ENCODE results near the gene ENDOD1. TPM values are rescaled to one million over a fixed set of nuclear protein-coding genes. Genes with fewer than 3 reads are reported as not detected.
A peak's percentile ranks its signal among the peaks of the same experiment; 100 is the strongest.

Gene ENDOD1
- total RNA-seq, 1 experiment from 2014 or later: 32.1 TPM

- intact Hi-C loops (cut with micrococcal nuclease): no loop called here
- no peak overlapping the region for H3K9ac ChIP-seq (ENCODE audit: low read length)
- no peaks in the 10 kb centered on the region for H3F3A ChIP-seq (ENCODE audit: low read length, unreplicated experiment)
- POLR2A ChIA-PET (ENCODE audit: unreplicated experiment): no interaction called here
- no peak for TF ChIP-seq CTCF (conservative IDR thresholded peaks at IDR 0.05; ENCODE audit: low read depth, low read length)
- no peak for TF ChIP-seq EZH2phosphoT487 (IDR thresholded peaks at IDR 0.05; ENCODE audit: borderline replicate concordance, low read length)
- no peak for TF ChIP-seq EZH2 (IDR thresholded peaks at IDR 0.05; ENCODE audit: low read length, unreplicated experiment)
- CTCF ChIA-PET: no interaction called here
- H3K9me2 ChIP-seq (replicated peaks; ENCODE audit: low read length): no peaks in the 10 kb centered on the region
- DNase-seq (no peak), ATAC-seq (no peak)
- H3K27ac ChIP-seq (ENCODE audit: low read length): no peak overlapping the region
- H2AFZ ChIP-seq (ENCODE audit: low read length): no peak overlapping the region
- no peaks in the 10 kb centered on the region for H3K79me2 ChIP-seq (ENCODE audit: low read length)
- no peak overlapping the region for H3K4me3 ChIP-seq (ENCODE audit: low read length)
- 0 out of 2 replicates have a peak, but pooled peaks cover 3% of the 10 kb centered on the region for H3K27me3 ChIP-seq (ENCODE audit: low read length)
- no peak overlapping the region for H3K4me2 ChIP-seq (ENCODE audit: low read length)
- no peaks in the 10 kb centered on the region for H3K4me1 ChIP-seq (ENCODE audit: insufficient read depth, low read length)
- no peaks in the 10 kb centered on the region for H3K36me3 ChIP-seq (ENCODE audit: low read depth, low read length)
- BruUV-seq (replicated peaks): no TSS peak
- H3K9me3 ChIP-seq (ENCODE audit: low read length): no peaks in the 10 kb centered on the region
- H4K20me1 ChIP-seq (ENCODE audit: low read length): no peaks in the 10 kb centered on the region
Measured at GRCh38 chr11:95163106-95163505, 73.5 kb downstream of the ENDOD1 start.

- Histone ChIP-seq H3K4me3 (ENCODE audit: low read length) (no peak overlapping the region), H4K20me1 (ENCODE audit: low read length) (no peaks in the 10 kb centered on the region), H2AFZ (ENCODE audit: low read length) (no peak overlapping the region), H3K4me1 (ENCODE audit: insufficient read depth, low read length) (no peaks in the 10 kb centered on the region), H3K9me3 (ENCODE audit: low read length) (no peaks in the 10 kb centered on the region), H3K4me2 (ENCODE audit: low read length) (no peak overlapping the region), H3F3A (ENCODE audit: low read length, unreplicated experiment) (no peaks in the 10 kb centered on the region), H3K79me2 (ENCODE audit: low read length) (no peaks in the 10 kb centered on the region), H3K27me3 (ENCODE audit: low read length) (peaks cover 20% of the 10 kb centered on the region), H3K27ac (ENCODE audit: low read length) (no peak overlapping the region), H3K9me2 (replicated peaks; ENCODE audit: low read length) (no peaks in the 10 kb centered on the region), H3K36me3 (ENCODE audit: low read depth, low read length) (no peaks in the 10 kb centered on the region), H3K9ac (ENCODE audit: low read length) (no peak overlapping the region)
- no TSS peak for BruUV-seq (replicated peaks)
- no peak for DNase-seq
- ATAC-seq: peak; percentile 93
- no peak for TF ChIP-seq EZH2 (IDR thresholded peaks at IDR 0.05; ENCODE audit: low read length, unreplicated experiment)
- TF ChIP-seq EZH2phosphoT487 (IDR thresholded peaks at IDR 0.05; ENCODE audit: borderline replicate concordance, low read length): no peak
- TF ChIP-seq CTCF (conservative IDR thresholded peaks at IDR 0.05; ENCODE audit: low read depth, low read length): no peak
- ChIA-PET CTCF (no interaction called here), POLR2A (ENCODE audit: unreplicated experiment) (interaction anchor here (0.6 kb wide), 1 partner anchor 57 kb away, joined by 3 read pairs; no protein-coding TSS in a partner anchor)
- intact Hi-C loops (cut with micrococcal nuclease): loop anchor here (2.0 kb wide), 1 partner anchor 65 kb away; the partner anchor contains the start of gene SESN3
Measured at GRCh38 chr11:95165638-95166037, 76.0 kb downstream of the ENDOD1 start.

- DNase-seq (no peak), ATAC-seq (no peak)
- Histone ChIP-seq H4K20me1 (ENCODE audit: low read length) (no peaks in the 10 kb centered on the region), H3K9me3 (ENCODE audit: low read length) (no peaks in the 10 kb centered on the region), H3K4me3 (ENCODE audit: low read length) (no peak overlapping the region), H3K27me3 (ENCODE audit: low read length) (peaks cover 31% of the 10 kb centered on the region), H3K9me2 (replicated peaks; ENCODE audit: low read length) (no peaks in the 10 kb centered on the region), H3K4me2 (ENCODE audit: low read length) (no peak overlapping the region), H3F3A (ENCODE audit: low read length, unreplicated experiment) (no peaks in the 10 kb centered on the region), H3K27ac (ENCODE audit: low read length) (no peak overlapping the region), H3K79me2 (ENCODE audit: low read length) (no peaks in the 10 kb centered on the region), H3K4me1 (ENCODE audit: insufficient read depth, low read length) (no peaks in the 10 kb centered on the region), H2AFZ (ENCODE audit: low read length) (no peak overlapping the region), H3K36me3 (ENCODE audit: low read depth, low read length) (no peaks in the 10 kb centered on the region), H3K9ac (ENCODE audit: low read length) (no peak overlapping the region)
- intact Hi-C loops (cut with micrococcal nuclease): no loop called here
- CTCF ChIA-PET: no interaction called here
- POLR2A ChIA-PET (ENCODE audit: unreplicated experiment): no interaction called here
- no TSS peak for BruUV-seq (replicated peaks)
- no peak for TF ChIP-seq EZH2 (IDR thresholded peaks at IDR 0.05; ENCODE audit: low read length, unreplicated experiment)
- no peak for TF ChIP-seq CTCF (conservative IDR thresholded peaks at IDR 0.05; ENCODE audit: low read depth, low read length)
- TF ChIP-seq EZH2phosphoT487 (IDR thresholded peaks at IDR 0.05; ENCODE audit: borderline replicate concordance, low read length): no peak
Measured at GRCh38 chr11:95166781-95167180, 77.1 kb downstream of the ENDOD1 start.
